GOT3 (cell line): Measurements from ENCODE around the gene CDK5RAP3.
"Not testable (repeated sequence)": the region's sequence is repeated elsewhere in the genome, so short reads cannot be mapped to it uniquely, and the experiment has no call there.

Experiments used
- DNase-seq: peaks from one replicate; lab custom pipeline; 2025; ENCODE audit warnings: mixed read lengths; lab: John Stamatoyannopoulos, UW

The CDK5RAP3 gene

GRCh38 chr17:47999582-47999981 lies 28.7 kb downstream of the CDK5RAP3 start:
- no peak for DNase-seq

- DNase-seq: no peak
Observed at GRCh38 chr17:48001197-48001596, 30.3 kb downstream of the CDK5RAP3 start.

DNA sequence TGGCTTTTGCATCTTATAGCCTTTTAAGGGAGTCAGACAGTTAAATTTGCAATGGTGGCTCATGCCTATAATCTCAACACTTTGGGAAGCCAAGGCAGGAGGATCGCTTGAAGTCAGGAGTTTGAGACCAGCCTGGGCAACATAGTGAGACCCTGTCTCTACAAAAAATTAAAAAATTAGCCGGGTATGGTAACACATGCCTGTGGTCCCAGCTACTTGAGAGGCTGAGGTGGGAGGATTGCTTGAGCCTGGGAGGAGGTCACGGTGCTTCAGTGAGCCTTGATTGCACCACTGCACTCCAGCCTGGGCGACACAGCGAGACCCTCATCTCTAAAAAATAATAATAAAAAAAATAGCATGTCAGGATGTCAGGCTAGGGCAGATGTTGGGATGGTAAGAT lies 30.7 kb downstream of the CDK5RAP3 start:
- DNase-seq: not testable (repeated sequence)

DNA sequence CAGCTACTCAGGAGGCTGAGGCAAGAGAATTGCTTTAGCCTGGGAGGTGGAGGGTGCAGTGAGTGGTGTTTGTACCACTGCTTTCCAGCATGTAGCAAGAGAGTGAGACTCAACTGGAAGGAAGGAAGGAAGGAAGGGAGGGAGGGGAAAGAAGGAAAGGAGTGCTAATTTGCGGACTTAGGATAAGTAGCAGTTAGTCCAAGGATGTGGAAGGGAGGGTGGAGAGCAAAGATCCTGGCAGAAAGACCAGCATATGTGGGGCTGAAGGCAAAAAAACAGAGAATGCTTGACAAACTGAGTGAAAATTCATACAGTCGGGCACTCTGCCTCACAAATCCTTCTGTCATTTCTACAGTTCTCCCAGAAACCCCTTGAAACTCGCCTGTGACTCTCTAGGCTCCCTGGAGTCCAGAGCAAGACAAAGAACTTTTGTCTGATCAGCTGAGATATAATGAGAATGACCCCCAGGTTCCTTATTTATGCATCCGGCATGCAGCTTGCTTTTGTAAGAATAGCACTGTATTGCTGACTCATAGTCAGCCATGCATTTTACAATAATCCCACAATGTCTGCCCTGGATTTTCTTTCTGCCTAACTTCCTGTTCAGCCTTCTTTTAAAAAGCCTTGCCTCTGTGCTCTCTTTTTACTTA lies 31.5 kb downstream of the CDK5RAP3 start:
- DNase-seq: no peak

DNA sequence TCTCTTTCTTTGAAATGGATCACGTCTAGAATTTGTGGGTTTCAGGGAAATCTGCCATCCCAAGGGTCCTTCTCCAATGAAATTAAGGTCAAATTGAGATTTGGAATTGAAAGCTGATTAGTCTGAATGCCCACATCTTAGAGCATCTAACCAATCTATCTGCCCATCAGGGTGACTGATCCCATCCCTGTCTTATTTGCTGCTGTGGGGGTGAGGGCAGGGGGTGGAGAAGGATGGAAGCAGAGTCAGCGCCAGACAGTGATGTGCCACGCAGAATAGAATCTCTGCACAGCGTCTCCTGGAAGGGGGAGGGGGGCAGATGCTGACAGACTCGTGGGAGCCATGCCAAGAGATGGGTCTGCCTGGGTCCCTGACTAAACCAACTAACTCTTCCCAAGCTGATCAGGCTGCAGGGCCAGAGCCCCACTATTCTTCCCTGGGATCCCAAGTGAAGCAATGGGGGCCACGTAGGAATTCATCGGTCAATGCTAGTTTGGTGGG lies 32.1 kb downstream of the CDK5RAP3 start:
- DNase-seq: no peak

DNA sequence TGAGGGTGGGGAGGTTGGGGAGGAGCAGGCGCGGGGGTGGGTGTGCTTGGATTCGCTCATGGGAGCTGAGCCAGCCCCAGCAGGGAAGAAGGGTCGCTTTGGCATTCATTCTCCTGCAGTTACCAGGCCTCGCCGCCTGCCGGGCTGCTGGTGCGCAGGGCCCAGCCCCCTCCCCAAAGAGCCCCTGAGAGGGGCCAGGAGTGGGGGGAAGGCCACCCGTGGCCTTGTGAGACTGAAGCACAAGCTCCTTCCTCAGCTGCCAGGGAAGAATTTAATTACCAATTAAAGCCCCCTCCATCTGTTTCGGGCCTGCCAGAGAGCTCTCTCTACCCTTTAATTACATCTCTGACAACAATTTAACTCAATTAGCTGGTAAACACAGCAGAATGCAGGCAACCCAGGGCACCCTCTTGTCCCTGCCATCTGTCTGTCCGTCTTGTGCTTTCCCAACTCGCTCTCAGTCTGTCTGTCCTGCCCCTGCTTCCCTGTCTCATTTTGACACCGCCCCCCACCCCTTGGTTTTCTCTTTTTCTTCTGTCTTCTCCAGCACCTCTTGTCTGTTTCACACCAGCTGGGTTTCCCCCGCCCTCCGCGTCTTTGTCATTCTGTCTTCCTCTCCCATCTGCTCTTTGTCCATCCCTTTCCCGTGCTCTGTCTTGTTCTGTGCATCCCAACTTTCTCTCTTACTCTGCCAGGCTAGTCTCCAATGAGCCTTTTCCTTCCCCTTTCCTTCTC lies 32.7 kb downstream of the CDK5RAP3 start:
- DNase-seq: no peak

GRCh38 chr17:48004983-48005382 lies 34.1 kb downstream of the CDK5RAP3 start:
- no peak for DNase-seq

GRCh38 chr17:48006936-48007709 lies 36.2 kb downstream of the CDK5RAP3 start:
- no peak for DNase-seq

- DNase-seq: no peak
Observed at GRCh38 chr17:48010193-48010592, 39.3 kb downstream of the CDK5RAP3 start.

- DNase-seq: no peak
Observed at GRCh38 chr17:48011405-48012150, 40.7 kb downstream of the CDK5RAP3 start.

GRCh38 chr17:48012151-48012520 lies 41.2 kb downstream of the CDK5RAP3 start:
- no peak for DNase-seq

- DNase-seq: no peak
Observed at GRCh38 chr17:48012654-48013053, 41.7 kb downstream of the CDK5RAP3 start.

DNA sequence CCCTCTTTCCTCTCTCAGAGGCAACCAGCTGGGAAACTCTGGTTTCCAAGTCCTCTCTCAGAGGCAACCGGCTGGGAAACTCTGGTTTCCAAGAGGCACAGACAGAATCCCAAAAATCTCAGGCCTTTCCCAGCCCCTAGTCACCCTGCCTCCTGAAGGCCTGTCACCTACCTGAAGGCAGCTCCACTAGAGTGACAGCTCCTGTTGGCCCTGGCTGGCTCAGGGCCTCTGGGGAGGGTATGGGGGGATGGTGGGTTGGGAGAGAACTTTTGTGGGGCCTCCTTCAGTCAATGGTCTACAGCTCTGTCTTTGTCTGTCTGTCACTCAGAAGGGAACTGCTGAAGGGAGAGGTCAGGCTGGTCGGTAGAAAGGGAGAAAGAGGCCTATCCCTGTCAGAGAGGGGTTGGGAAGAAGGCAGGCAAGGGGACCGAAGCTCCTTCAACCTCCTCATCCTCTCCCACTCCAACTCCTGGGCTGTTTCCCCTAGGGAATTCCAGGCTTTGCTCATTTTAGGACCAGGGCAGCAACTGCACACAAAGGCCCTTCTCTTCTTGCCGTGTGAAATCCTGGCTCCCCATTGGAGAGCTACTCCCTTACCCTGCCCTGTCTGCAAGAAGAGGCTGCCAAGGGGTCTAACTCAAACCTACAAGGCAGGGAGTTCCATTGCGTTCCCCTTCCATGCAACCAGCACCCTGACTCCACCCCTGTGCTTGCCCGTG lies 43.1 kb downstream of the CDK5RAP3 start:
- DNase-seq: no peak

DNA sequence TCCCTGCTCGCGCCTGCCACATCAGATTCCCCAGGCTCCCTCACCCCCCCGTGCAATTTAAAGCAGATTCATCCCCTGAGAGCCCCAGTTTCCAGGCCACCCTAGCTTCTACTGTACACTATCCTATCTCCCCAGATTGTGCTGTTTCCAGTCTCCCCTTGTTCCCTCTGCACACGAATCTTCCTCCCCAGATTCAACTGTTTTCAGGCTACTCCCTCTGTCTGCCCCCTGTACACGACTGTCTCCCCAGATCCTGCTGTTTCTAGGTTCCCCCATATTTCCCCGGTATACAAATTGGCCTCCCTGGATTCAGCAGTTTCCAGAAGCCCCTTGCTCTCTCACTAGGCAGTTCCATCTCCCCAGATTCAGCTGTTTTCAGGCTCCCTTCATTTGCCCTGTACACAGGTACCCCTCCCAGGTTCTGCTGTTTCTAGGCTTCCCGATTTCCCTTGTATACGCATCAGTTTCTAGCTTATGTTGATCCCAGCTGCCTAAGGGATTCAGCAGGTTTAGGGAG lies 43.7 kb downstream of the CDK5RAP3 start:
- no peak for DNase-seq

DNA sequence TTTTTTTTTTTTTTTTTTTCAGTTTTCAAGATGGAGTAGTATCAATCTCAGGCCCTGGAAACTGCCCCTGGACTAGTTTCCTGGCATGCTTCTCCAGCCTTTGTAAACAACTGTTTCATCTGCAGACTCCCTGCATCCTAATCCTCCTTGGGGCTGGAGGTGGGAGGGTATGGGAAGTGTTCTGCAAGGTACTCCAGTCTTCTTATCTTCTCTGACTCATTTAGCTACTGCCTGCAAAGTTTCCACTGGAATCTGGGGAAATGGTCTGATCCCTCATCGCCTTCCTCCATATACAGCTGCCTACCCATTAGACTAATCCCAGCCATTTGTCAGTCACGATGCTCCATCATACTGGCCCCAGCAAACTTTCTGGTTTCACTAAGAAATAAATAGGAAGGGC lies 45.2 kb downstream of the CDK5RAP3 start:
- no peak for DNase-seq

GRCh38 chr17:48017817-48018158 lies 46.9 kb downstream of the CDK5RAP3 start:
- DNase-seq: not testable (repeated sequence)

- no peak for DNase-seq
Observed at GRCh38 chr17:48021934-48022333, 51.0 kb downstream of the CDK5RAP3 start.

DNA sequence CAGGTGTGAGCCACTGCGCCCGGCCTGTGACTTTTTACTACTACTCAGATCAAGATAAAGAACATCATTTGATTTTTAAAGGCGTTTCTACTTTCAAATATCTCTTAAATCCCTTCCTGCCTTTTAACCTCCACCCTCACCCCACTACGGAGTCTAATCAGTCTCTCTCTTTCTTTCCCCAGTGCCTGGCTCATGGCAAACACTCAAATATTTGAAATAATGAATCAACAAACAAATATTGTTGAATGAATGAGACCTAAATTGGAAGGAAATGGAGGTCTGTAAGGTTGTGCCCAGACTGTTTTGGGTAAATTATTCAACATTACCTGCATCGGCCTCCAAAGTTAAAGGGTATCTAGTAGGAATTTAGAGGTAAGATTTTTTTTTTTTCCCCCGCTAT lies 52.0 kb downstream of the CDK5RAP3 start:
- no peak for DNase-seq

DNA sequence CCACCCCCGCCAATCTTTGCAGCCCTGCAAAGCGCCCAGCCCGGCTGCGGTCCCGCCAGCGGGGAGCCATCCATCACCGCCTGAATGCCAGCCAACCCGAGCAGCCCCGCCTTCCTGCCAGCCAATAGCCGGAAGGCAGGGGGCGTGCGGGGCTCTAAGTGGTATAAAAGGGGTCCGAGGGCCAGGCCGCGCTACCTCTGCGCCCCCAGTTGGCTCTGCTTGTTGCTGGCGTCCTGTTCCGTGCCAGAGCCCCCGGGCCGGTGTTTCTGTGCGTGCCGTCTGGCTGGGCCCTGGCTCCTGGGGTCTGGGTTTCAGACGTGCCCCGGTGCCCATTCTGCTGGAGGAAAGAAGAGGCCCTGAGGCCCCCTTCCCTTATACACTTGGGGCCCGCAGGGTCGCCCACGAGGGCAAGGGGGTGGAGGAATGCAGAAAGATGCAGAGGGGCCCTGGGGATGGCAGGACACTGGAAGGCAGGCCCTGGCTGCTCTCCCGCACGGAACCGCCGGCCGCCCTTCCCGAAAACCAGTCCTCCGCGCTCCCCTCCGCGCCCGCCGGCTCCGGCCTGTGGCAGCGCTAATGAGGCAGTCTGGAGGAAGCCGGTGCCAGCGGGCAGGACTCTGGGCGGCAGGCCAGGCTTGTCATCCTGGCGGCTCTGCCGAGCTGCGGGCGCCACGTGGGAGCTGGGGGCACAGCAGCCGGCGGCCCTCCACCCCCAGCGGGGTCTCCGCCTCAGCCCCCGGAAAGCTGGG lies 52.7 kb downstream of the CDK5RAP3 start:
- DNase-seq: peak; percentile 65
